Epithelial cell of prostate (primary cell): ENCODE results near the gene SLC35G2.
"Not testable (repeated sequence)": the region's sequence is repeated elsewhere in the genome, so short reads cannot be mapped to it uniquely, and the experiment has no call there.

Source experiments
- DNase-seq: peaks from one replicate; pipeline ENCODE4 v3.0.0-alpha.2; 2011; ENCODE audit warnings: low read depth, low spot score
- H3K27ac ChIP-seq: fragments of 450-650 bp; 2 replicates; pipeline ENCODE4 v1.5.1; 2017; ENCODE audit warnings: mild to moderate bottlenecking

SLC35G2 gene

DNA sequence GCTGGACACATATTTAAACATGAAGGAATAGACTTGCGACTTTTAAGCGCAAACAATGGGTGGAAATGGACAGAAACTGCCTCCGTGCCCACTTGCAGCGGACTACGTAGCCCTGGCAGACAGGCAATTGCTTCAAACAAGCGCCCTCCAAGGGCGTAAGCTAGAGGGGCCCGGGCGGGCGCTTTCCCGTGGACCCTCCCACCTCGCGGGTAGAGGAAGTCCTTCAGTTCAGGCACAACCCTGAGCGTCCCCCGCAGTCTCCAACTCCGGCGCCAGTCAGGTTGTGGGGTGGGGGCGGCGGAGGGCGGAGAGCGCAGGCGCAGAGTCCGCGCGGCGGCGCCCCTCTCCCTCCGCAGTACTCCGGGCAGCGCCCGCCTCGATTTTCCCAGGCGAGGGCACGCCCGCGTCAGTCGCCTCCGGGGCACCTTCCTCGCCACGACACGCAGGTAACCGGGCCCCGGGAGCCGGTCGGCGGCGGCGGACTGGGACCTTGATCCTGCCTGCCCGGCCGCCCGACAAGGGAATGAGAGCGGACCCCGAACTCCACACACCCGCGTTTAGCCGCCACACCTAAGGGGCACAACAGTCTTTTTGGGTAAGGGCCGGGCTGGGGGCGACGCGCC lies at the start of gene SLC35G2:
Gene SLC35G2 (plus strand): TSS at position 358 of the 623 bp plus-strand sequence. CDS start 35,335 bp downstream, outside the sequence.
- H3K27ac ChIP-seq, result peak within 1 kb of the TSS; percentile 68
- no peak for DNase-seq

DNA sequence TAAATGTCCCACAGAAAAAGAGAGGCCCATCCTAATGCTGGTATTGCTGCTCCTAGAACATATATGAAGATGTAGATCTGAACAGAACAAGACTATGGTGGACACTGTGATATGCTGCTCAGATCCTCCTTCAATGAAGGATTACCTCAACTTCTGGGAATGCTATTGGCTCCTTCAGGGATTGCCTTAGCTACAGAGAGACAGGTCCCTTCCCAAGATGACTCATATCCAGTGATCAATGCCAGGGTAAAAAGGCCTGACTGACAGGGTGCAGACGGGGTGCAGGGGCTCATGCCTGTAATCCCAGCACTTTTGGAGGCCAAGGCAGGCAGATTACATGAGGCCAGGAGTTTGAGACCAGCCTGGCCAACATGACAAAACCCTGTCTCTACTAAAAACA lies 46.2 kb upstream of the SLC35G2 start:
- no peak overlapping the region for H3K27ac ChIP-seq
- no peak for DNase-seq

DNA sequence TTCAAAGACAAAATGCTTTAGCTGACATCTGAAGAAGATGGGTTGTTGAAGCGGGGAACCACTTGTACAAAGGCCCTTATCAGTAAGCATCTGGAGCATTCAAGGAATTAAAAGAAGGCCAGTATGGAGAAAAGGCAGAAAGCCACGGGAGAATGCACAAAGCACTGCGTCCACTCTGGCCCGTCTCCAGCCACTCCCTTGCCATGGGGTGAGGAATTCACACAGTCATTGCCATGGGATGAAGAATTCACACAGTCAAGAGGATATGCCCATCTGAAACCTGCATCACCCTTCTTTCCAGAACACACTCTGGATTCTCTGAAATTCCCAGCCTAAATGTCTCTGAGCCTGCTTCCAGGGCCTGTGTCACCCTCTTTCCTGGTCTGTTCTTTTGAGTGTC lies 40.1 kb upstream of the SLC35G2 start:
- no peak for DNase-seq
- H3K27ac ChIP-seq, result no peak overlapping the region

DNA sequence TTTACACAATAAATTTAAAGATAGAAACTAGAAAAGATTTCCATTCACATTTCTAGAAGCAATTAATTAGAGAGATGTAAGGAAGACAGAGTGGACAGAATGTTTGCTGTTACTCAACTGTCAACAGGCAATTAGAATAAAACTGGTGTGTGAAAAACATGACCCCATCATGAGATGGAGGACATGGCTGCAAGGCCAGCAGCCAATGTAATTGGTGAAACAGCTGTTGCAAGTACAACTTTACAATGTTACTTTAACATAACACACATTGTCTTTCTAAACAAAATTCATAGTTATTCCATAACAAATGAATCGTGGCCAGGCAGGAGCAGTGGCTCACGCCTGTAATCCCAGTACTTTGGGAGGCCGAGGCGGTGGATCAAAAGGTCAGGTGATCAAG lies 38.2 kb upstream of the SLC35G2 start:
- no peak for DNase-seq
- H3K27ac ChIP-seq, result no peak overlapping the region

DNA sequence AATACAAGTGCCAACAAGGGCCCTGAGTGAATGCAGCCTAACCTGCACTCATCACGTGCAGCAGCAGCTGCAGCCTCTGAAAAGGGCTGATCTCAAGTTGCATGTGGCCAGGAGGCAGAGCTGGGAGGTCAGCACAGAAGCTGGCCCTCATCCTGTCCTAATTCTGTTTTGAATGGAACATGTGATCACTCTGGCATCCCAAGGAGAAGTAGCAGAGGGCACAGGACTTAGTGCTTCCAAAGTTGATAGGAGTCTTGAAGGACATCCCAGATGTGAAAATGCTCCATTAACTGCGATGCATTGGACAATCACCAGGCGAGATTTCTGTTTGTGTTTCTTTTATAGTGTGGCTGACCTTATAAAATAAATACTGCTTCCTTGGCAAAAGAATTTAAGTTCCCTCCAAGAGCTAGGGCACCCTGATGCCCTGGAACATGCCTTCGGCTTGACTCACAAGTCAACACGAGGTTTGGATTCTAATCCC lies 35.2 kb upstream of the SLC35G2 start:
- H3K27ac ChIP-seq, result no peak overlapping the region

DNA sequence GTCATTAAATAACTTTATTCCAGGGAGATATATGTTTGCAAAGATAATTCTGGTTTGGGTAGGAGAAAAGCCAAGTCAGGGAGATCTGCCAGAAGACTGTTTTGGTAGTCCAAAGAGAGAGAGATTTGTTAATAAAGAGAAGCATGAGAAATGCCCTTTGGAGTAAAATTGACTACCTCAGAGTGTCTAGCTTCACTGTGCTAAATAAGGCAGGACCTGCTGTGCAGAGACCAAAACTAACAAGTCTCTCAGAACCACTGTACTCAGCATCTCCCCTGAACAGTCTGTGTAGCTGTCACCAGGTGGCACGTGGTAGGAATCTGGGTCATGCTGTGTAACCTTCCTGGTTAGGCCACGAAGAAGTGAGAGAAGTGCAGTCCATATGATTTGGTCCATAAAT lies 31.6 kb upstream of the SLC35G2 start:
- H3K27ac ChIP-seq, result no peak overlapping the region
- DNase-seq, result no peak

More for the DNA sequence above, 35.2 kb upstream of the SLC35G2 start:
- no peak for DNase-seq

DNA sequence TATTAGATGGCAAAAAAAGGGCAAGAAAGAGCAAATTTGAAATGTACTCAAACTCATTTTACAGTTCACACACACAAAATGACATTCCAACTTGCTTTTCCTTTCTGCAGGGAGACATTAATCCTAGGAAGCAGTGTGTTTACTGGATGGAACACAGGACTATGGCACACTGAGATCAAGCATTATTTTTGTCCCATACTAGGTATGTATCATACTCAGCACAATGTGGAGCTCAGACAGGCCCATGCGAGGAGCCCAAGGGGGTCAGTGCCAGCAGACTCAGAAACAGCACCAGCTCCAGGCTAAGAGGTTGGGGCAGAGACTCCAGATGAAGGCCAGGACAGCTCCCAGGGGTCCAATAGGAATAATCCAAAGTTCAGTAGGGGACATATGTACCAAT lies 30.8 kb upstream of the SLC35G2 start:
- no peak overlapping the region for H3K27ac ChIP-seq
- no peak for DNase-seq

DNA sequence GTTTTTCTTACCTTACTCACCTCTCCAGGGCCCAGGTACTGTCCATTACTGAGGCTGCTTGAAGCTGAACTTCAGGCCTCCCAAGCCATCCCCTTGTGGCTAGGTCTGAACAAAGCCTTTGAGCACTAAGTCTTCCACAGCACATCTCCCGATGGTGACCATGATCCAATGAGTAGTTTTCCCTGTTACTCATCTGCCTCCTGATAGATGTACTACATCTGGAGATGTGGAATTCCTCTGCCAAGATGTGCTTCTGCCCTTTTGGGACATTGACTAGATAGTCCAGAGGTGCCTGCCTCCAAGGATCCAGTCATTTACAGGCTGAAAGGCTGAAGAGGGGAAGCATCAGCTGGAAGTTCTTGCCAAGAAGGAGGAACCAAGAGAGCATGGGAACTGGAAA lies 28.9 kb upstream of the SLC35G2 start:
- DNase-seq, result no peak
- H3K27ac ChIP-seq, result no peak overlapping the region

DNA sequence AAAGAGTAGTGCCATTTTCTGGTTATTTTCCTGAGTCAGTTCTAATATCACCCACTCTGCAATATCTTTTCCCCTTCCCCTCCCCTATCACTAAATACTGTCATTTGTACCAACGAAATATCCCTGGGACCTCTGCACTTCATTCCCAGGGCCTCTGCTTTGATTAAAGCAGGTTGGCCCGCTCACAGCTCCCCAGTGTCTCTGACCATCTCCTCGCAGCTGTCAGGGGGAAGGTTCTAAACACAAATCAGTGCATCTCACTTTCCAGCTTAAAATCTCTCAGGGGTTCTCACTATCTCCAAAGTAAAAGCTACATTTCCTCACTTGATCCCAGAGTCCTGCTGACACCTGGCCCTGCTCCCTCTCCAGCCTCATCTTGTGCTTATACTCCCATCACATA lies 28.1 kb upstream of the SLC35G2 start:
- DNase-seq, result no peak
- H3K27ac ChIP-seq, result no peak overlapping the region

DNA sequence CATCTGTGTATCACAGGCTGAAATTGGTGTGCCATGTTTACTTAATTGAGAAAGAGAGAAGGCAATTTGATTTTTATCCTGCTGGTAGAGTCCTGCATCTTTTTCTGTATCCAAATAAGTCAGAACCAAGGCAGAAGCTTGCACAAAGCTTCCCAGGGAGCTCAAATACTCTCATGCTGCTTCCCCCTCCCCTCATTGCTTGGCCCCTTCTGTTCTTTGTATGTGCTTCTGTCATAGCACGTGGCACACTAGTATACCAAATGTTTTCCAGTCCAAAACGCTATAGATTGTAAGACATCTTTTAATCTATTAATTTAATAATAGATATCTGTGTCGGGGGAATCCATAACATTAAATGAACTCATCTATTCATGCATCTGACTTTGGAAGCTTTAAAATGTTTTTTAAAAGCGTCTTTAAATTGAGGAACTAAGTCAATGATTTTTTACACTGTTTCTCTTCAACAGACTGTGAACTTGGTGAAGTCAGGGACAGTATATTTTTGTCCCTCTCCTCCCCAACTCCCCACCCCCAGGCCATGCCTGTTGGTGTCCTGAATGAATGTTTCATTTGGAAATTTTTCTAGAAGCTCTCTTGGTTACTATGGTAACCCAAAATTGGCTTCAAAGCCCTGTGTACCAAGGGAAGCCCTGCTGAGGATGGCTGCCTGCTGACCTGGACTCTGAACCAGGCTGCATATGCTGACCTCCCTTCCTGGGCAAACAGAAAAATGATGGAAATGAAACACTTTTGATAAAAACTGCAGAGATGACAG lies 26.2 kb upstream of the SLC35G2 start:
- no peak for DNase-seq
- no peak overlapping the region for H3K27ac ChIP-seq

DNA sequence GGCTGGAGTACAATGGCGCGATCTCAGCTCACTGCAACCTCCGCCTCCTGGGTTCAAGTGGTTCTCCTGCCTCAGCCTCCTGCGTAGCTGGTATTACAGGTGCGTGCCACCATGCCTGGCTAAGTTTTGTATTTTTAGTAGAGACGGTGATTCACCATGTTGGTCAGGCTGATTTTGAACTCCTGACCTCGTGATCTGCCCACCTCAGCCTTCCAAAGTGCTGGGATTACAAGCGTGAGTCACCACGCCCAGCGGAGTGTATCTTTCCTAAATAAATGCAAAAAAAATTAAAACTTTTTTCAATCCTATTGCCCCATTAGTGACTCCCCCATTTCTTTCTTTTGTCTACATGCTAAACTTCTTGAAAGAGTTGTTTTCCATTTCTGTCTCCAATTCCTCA lies 17.8 kb upstream of the SLC35G2 start:
- DNase-seq, H3K27ac ChIP-seq: not testable (repeated sequence)

DNA sequence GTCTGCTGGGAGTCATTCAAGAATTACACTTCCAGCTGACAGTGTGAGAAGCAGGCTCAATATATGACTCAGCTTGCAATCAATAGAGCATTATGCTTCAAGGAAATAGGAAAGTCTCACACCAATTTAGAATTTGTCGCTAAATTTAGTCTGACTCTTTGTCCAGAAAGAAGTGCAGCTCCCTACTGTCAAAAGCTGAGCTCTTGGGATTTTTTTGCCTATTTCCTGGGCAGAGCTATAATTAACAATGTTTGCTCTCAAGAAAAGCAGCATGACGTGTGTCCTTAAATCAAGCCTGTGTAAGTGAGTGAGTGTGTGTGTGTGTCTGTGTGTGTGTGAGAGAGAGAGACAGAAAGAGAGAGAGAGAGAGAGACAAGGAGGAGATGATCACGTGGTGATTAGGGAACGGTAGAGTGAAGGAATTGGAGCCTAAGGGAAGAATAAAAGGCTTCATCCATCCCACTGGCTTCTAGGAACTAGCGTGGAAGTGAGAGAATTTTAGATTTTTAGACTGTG lies 16.4 kb upstream of the SLC35G2 start:
- peak overlapping the region; percentile 41 for H3K27ac ChIP-seq
- no peak for DNase-seq

DNA sequence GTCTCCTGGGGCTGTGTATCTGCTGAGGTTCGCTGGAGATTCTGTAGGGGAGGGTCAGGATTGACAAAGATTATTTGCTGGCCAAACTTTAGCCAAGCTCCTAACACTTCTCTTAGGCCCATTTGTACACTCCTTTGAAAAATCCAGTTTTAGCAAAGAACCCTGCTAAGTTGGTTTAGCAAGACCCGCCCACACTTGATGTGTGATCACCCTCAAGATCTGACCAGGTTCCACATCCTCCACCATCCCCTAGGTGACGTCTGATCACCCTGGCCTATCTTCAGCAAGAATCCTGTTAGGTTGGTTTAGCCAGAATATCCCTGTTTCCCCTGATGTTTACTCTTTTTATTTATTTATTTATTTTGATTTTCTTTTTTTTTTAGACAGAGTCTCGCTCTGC lies 14.8 kb upstream of the SLC35G2 start:
- H3K27ac ChIP-seq, result no peak overlapping the region
- no peak for DNase-seq

DNA sequence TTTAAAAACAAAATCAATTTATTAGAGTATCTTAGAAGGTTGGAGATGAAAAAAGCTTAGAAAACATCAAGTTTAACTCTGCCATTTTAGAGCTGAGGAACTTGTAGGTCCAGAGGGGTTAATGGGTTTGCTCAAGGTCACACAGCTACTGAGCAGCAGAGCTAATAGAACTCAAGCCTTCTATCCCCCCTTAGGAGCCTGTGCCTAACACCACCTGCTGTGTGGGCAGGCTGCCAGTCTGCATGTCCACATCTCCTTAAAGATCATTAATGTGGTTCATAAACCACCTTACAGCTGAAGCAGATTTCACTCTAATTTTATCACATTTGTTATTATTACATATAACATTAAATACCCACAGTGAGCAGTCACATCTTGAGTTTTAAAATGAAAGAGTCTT lies 14.1 kb upstream of the SLC35G2 start:
- H3K27ac ChIP-seq, result no peak overlapping the region
- DNase-seq, result no peak

DNA sequence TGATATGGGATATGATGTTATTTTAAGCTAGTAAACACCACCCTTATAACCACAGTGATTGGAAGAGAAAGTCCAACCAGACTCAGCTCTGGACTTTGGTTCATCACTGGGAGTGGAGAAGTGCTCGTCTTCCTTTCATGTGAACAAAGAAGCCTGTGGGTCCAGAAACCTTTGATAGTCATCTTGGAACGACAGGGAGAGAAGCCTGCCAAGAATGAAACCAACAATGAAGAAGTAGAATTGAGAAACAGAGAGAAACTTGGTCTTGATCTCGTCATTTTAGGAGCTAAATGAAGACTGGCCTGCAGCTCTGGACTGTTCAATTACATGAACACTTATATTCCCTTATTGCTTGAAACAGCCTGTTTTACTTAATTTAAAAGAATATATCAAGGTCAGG lies 13.1 kb upstream of the SLC35G2 start:
- DNase-seq, result no peak

DNA sequence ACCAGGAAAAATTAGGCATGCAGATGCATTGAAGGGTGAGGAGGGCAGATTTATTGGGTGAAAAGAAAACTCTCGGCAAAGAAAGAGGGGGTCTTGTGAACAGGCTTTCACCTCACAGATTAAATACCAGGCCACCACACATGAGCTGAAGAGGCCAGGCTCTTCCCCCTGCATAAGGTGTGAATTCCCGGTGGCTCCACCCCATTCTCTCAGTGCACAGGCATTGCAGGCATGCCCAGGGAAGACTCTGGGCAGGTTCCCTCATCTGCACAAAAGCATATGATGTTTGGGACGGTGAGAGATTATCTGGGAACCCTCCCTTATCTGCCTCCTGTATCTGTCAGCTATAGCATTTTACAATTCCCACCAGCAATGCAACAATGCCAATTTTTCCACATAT lies 7.2 kb upstream of the SLC35G2 start:
- no peak overlapping the region for H3K27ac ChIP-seq
- DNase-seq, result no peak

More for the DNA sequence above, 13.1 kb upstream of the SLC35G2 start:
- H3K27ac ChIP-seq, result no peak overlapping the region

DNA sequence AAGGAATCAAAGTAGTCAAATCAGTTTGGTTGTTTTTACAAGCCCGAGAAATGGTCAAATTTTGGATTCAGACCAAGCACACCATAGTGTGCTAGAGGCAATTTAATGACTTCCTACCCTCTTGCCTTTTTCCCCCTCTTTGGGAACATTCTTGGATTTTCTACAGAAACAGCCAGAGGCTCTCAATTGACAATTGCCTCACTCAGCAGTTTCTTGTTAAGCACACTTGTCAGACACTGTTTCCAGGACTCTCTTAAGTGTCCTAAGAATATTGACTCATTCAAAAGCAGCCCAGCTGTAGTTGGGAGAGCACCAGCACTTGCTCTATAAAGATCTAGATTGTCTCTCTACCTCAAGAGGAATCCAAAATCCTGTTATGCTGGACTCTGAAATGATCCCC lies 1.5 kb upstream of the SLC35G2 start:
- peak overlapping the region; percentile 68 for H3K27ac ChIP-seq
- DNase-seq, result no peak

DNA sequence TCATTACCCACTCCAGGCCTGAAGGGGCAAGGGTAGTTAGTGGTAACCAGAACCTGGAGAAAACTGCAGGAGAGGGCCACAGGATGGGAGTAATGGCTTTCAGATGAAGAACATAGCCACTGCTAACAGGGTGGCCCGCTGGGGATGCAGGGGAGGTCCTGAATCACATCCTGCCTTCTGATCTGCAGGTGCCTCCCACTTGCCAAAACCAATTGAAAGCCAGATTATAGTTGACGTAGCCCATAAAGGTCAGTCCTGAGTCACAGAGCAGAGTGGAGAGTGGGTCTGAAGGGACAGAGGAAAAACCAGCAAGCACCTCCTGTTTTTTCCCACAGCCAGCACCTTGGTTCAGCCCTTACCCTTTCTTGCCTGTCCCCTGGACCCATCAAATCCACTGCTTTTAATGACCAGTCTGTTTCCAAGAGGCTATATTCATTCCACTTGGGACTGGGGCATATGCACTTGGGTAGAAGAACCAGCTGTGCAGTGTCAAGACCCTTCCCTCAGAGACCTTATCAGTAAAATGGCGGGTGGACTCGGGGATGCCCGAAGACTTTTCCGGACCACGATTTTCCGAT lies 646 bp upstream of the SLC35G2 start:
- no peak for DNase-seq
- H3K27ac ChIP-seq, result peak overlapping the region; percentile 68

DNA sequence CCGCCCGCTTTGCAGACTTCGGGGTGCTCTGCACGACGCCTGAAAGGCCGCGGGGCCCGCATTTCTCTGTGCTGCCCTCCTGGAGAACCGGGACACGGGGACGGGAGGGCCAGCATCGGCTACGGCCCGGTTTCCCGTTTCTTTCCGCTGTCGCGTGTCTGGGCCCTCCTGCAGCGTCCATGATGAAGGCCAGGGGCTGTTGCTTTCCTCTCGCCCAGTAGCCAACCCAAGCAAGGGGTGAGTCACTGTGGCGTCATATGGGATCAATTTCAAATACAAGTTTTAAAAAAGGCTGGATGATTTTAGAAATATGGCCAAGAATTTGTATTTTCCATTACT lies 435 bp downstream of the SLC35G2 start:
- peak overlapping the region; percentile 68 for H3K27ac ChIP-seq
- no peak for DNase-seq

DNA sequence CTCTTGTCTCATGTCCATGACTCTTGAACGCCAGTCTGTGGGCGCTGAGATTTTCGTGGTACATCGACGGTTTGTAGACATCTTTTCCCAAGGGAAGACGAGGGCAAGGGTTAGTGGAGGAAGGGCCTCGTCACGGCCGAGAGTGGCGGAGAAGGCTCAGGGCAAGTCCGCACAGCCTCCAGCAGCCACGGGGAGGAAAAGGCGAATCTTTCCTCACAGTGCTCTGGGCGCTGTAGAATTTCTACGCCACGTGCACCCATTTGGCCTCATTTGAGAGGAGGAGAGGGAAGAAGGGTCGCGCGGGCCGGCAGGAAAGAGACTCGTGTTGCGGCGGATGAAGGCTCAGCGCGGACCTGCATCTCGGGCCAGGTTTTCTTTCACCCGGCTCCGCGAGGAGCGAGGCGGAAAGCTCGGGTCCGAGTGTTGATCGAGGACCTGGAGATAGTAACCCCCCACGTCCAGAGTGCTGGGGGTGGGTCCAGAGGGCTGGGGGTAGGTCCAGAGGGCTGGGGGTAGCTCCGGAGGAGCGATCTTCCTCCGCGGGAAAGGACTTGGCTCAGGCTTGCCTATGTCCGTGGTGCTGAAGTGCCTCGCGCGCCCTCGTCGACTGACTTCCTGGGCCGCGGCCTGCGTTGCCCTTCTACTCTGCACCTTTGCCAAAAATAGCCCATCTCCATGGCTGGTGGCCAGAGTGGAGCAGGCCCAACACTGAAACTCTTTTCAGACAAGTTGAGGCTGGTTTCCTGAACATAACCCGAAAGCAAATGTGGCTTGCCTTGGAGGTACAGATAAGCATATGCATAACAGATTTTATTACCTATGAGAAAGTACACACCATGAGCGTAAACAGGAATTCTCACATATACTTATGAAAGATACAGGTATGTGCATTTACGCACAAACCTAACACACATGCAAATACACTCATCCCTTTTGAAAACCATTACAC lies 1.1 kb downstream of the SLC35G2 start:
- H3K27ac ChIP-seq, result peak overlapping the region; percentile 68
- peak; percentile 64 for DNase-seq
